Fibroblast of lung (primary cell): ENCODE data around the gene SERAC1.

ENCODE experiments used
- EZH2 ChIP-seq: IDR thresholded peaks from 2 replicates; pipeline ENCODE4 v1.5.1; 2012; ENCODE audit warnings: low read length, control low read depth, mild to moderate bottlenecking; ENCODE audit errors: missing control alignments
- TF ChIP-seq, protein P1 (sequence below), 2 donors: IDR thresholded peaks in 1 of 2; conservative IDR thresholded peaks in 1 of 2; 1 replicate in 1 of 2; 2 replicates in 1 of 2; pipeline ENCODE4 v1.5.1; 2011 to 2012; ENCODE audit warnings: low read length in 2 of 2, control low read depth in 1 of 2, inconsistent platforms in 1 of 2, low read depth in 1 of 2, mild to moderate bottlenecking in 1 of 2

DNA sequence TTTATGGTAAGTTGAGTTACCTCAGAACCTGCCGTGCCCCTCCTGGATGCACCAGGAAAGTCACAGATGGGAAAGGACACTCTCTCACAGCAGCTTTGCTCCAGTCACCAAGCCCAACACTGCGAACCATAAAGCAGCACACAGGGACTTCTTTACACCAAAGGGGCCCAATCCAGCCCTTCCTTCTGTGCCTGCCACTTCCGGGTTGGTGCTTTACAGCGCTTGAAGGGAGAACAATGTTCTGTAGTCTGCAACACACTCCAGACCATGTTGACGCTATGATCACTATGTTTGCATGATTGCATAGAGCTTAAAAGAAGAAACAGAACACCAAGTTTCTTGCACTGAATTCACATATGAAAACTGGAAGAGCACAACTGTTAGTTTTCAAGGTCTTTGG lies 57.1 kb downstream of the SERAC1 start:
- TF ChIP-seq, protein P1, sequence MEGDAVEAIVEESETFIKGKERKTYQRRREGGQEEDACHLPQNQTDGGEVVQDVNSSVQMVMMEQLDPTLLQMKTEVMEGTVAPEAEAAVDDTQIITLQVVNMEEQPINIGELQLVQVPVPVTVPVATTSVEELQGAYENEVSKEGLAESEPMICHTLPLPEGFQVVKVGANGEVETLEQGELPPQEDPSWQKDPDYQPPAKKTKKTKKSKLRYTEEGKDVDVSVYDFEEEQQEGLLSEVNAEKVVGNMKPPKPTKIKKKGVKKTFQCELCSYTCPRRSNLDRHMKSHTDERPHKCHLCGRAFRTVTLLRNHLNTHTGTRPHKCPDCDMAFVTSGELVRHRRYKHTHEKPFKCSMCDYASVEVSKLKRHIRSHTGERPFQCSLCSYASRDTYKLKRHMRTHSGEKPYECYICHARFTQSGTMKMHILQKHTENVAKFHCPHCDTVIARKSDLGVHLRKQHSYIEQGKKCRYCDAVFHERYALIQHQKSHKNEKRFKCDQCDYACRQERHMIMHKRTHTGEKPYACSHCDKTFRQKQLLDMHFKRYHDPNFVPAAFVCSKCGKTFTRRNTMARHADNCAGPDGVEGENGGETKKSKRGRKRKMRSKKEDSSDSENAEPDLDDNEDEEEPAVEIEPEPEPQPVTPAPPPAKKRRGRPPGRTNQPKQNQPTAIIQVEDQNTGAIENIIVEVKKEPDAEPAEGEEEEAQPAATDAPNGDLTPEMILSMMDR (conservative IDR thresholded peaks at IDR 0.05 in 1 of 2, IDR thresholded peaks at IDR 0.05 in 1 of 2; ENCODE audit: low read depth in 1 of 2, low read length in 2 of 2): no peak
- no peak for TF ChIP-seq EZH2
